Activated T-helper 17 cell treated with anti-CD3 and anti-CD28 coated beads, Interleukin-2, amount 50 U/mL, for 72 hours (primary cell): Measurements from ENCODE around the gene RNU6-8. TPM values are rescaled to one million over a fixed set of nuclear protein-coding genes. Genes with fewer than 3 reads are reported as not detected.

Source experiments
- total RNA-seq, 2 donors: library from RNA; stranded (reverse); gene quantifications; one replicate each; pipeline ENCODE4 v1.2.3, GENCODE V29; 2022

RNU6-8 gene
- total RNA-seq, 2 donors from 2014 or later = not detected

Other genes with a start within 250 kb of the RNU6-8 start
- 10 to 100 TPM; 27.5 to 55.7 TPM for gene ARHGAP5, start 126.0 kb downstream of the RNU6-8 start, total RNA-seq
- gene RNU6-7, start 1.2 kb downstream of the RNU6-8 start, total RNA-seq = not detected
- gene AKAP6, start 126.0 kb upstream of the RNU6-8 start, total RNA-seq = 1 to 10 TPM; 1.1 to 2.1 TPM